ENCODE data around the gene DSC2.

DNA sequence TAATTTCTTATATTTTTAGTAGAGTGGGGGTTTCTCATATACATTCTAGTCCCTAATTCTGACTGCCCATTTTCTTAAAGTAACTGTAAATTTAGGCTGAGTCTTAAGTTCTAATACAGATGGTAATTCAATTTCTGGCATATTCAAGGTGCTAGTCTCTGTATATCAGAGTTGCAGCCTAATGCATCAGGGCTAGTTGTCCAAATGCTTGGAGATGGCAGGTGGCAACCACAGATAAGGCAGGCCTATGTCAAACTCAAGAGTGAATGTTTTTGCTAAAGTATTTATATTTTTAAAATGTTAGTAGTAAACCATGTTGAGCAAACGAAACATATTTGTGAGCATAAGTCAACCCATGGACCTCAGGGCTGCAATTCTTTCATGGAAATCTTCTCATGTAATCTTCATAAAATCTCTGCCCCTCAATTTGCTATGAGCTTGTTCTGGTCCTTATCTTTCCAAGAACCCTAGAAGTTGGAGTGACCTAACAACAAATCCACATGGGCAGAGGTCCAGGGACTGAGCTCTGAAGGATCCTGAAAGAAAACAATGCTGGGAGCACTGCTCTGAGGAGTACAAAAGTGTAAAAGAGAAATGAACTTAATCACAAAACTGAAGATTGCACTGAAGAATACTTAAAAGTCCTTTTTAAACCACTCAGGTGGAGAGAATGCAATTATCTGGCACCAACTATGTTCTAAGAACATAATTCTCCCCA, 27.3 kb upstream of the DSC2 start:
- TF ChIP-seq ZNF70 (CRISPR knock-in tag; IDR thresholded peaks at IDR 0.05) = no peak
- TF ChIP-seq, protein P1, sequence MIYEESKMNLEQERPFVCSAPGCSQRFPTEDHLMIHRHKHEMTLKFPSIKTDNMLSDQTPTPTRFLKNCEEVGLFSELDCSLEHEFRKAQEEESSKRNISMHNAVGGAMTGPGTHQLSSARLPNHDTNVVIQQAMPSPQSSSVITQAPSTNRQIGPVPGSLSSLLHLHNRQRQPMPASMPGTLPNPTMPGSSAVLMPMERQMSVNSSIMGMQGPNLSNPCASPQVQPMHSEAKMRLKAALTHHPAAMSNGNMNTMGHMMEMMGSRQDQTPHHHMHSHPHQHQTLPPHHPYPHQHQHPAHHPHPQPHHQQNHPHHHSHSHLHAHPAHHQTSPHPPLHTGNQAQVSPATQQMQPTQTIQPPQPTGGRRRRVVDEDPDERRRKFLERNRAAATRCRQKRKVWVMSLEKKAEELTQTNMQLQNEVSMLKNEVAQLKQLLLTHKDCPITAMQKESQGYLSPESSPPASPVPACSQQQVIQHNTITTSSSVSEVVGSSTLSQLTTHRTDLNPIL (CRISPR knock-in tag; IDR thresholded peaks at IDR 0.05; ENCODE audit: low read depth) = no peak
- TF ChIP-seq TCF4 (CRISPR knock-in tag; IDR thresholded peaks at IDR 0.05; ENCODE audit: borderline replicate concordance) = no peak
- TF ChIP-seq CSDC2 (CRISPR knock-in tag; IDR thresholded peaks at IDR 0.05) = no peak
- no peak for TF ChIP-seq ARNTL (CRISPR knock-in tag; IDR thresholded peaks at IDR 0.05; ENCODE audit: borderline replicate concordance, low read depth)
- no peak for TF ChIP-seq BACH2 (CRISPR knock-in tag; IDR thresholded peaks at IDR 0.05; ENCODE audit: borderline replicate concordance)
- no peak for TF ChIP-seq RARB (CRISPR knock-in tag; IDR thresholded peaks at IDR 0.05)
- TF ChIP-seq SNAI2 (CRISPR knock-in tag; IDR thresholded peaks at IDR 0.05) = no peak
- TF ChIP-seq POU6F1 (CRISPR knock-in tag; IDR thresholded peaks at IDR 0.05; ENCODE audit: borderline replicate concordance, low read depth) = no peak
- no peak for TF ChIP-seq ESRRG (CRISPR knock-in tag; IDR thresholded peaks at IDR 0.05)
- TF ChIP-seq ZC3H10 (CRISPR knock-in tag; IDR thresholded peaks at IDR 0.05) = no peak
- TF ChIP-seq, protein P2, sequence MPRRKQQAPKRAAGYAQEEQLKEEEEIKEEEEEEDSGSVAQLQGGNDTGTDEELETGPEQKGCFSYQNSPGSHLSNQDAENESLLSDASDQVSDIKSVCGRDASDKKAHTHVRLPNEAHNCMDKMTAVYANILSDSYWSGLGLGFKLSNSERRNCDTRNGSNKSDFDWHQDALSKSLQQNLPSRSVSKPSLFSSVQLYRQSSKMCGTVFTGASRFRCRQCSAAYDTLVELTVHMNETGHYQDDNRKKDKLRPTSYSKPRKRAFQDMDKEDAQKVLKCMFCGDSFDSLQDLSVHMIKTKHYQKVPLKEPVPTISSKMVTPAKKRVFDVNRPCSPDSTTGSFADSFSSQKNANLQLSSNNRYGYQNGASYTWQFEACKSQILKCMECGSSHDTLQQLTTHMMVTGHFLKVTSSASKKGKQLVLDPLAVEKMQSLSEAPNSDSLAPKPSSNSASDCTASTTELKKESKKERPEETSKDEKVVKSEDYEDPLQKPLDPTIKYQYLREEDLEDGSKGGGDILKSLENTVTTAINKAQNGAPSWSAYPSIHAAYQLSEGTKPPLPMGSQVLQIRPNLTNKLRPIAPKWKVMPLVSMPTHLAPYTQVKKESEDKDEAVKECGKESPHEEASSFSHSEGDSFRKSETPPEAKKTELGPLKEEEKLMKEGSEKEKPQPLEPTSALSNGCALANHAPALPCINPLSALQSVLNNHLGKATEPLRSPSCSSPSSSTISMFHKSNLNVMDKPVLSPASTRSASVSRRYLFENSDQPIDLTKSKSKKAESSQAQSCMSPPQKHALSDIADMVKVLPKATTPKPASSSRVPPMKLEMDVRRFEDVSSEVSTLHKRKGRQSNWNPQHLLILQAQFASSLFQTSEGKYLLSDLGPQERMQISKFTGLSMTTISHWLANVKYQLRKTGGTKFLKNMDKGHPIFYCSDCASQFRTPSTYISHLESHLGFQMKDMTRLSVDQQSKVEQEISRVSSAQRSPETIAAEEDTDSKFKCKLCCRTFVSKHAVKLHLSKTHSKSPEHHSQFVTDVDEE (CRISPR knock-in tag; IDR thresholded peaks at IDR 0.05) = no peak

Measured in SK-N-SH treated with all-trans-retinoic acid at 6 μM for 48 hours (cell line).